T47D (cell line): ENCODE data around the gene GAS6.
"Not testable (repeated sequence)": the region's sequence is repeated elsewhere in the genome, so short reads cannot be mapped to it uniquely, and the experiment has no call there.

Source experiments
- DNase-seq, 2 experiments: peaks; one replicate each; pipeline versions ENCODE4 v3.0.0 to v3.0.0-alpha.2; 2011 to 2012; ENCODE audit warnings: low read depth in 1 of 2, low spot score in 1 of 2
- JUND ChIP-seq: IDR thresholded peaks from 2 replicates; pipeline ENCODE4 v1.6.1; 2012; ENCODE audit warnings: low read depth
- in situ Hi-C: cut with HindIII; loops from 2 replicates; pipeline ENCODE4 v1.10.0; 2016; ENCODE audit warnings: low sequenced_read_pairs, low pct_unique_long_range_greater_than_20kb

Gene GAS6

DNA sequence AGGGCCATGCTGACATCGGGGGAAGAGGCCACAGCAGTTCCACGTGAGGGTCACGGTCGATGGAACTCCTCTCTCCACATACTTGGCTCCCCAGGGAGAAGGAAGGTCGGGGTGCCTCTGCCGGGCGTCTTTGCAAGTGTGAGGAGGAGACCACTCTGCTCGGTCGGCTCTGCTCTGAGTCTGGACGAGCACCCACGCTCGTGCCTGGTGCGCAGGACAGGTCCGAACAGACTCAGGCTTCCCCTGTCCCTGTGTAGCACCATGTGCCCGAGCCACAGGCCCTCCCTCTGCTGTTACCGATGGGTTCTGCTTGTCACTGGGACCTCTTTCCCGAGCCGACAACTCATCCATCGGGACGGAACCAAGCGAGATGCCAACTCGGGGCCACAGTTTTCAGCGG is 69.8 kb downstream of the GAS6 start:
- TF ChIP-seq JUND: no peak
- in situ Hi-C loops: no loop called here
- DNase-seq: no peak

DNA sequence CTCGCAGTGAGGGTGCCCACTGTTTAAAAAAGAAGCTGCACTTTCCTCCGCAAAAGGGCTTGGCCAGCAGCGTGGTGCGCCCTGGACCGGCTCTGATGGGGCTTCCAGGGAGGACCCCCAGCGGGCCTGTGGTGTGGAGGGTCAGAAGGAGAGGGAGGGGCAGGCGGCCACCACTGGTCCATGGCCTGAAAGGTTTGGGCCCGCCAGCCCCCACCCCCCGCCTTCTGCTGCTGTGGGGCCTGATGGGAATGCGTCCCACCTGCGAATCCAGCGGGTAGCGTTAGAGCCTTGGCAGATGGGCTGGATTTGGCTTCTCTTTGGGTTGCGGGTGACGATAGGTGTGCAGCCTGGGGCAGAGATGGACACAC is 70.2 kb downstream of the GAS6 start:
- TF ChIP-seq JUND: no peak
- DNase-seq: no peak
- in situ Hi-C loops: no loop called here

DNA sequence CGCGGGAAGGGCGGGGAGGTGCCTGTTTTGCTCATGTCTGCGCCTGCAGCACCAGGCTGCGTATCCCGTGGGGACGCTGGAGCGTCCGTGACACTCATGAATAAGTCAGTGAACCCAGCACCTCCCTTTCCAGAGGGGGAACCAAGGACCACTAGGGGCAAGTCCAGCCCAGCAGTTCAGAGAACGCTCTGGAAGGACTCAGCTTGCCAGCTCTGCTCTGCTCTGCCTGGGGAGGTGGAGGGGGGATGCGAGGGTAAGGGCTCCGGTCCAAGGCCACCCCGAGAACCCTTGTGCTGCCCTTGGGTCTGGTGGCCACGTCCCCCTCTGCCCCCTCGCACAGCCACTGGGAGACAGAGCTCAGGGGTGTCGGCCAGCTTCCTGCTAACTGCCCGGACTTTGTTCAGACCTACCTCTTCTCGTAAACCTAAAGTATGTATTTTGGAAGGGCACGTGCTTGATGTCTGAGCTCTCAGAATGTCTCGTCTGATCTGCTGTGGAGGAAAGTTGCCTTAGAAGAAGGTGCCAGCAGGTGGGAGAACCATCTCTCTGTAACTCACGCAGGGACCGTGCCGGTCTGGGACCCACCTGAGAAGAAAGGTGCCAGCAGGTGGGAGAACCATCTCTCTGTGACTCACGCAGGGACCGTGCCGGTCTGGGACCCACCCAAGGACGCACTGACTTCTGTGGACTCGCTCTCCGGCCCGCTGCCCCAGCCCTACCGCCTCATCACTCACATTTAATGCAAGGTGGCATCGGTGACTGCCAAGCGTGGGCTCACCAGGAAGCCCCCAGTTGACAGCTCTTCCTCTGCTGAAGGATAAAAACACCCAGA is 70.8 kb downstream of the GAS6 start:
- DNase-seq: no peak
- TF ChIP-seq JUND: no peak
- in situ Hi-C loops: no loop called here

DNA sequence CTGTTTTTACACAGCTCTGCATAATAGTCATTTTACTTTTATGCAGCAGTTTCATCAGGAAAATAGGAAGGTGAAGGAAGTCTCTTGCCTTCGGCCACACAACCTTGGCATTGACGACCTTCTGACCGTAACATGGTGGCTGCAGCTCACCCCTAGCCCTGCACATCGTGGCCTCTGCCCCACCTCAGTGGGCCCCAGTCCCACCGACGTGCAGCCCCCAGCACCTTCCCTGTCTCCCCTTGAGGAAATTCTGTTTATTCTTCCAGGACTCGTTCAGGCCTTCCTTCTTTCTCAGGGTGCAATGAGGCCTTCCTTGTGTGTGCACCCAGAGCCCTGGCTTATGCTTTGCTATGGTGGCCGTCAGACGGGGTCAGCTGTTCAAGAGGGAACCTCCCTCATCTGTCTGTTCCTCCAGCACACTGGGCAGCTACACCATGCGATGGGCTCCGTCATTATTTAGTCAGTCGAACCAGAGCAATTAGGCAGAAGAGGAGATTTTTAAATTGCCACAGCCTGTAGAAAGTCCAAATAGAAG is 71.6 kb downstream of the GAS6 start:
- in situ Hi-C loops: no loop called here
- DNase-seq: no peak
- no peak for TF ChIP-seq JUND

DNA sequence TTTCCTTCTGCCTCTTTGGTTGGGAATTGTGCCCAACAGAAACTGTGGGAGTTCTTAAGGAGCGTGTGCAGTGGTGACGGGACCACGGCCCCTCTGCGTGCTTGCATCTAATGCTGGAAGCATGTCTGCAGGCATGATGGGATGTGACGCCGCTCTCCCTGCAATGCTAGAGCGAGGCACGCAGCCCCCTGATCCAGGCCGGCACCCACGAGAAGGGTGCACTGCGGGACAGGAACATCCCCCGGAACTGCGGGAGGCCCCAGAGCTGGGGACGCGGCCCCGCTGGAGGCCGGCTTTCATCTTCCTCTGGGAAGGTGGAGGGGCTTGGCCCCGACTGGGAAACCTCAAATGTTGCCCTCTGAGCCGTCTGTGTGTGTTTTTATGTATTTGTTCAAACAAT is 72.1 kb downstream of the GAS6 start:
- no peak for DNase-seq
- in situ Hi-C loops: no loop called here
- TF ChIP-seq JUND: no peak

DNA sequence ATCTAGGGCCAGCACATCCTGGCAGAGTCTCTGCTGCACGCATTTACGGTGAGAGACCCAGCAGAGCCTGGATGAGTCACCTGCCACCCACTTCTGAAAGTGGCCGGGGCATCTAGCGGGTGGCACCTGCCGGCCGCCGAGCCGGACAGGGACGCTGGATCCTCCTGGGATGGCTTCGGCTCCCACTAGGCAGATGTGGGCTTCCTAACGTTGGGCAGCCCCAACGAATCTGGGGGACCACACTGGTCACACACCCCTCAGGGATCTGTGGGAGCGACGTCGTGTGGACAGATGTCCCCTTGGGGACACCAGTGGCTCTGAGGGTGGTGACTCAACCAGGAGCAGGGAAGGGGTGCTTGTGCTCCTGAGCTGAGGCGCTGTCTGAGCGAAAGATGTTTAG is 72.7 kb downstream of the GAS6 start:
- DNase-seq: no peak
- no peak for TF ChIP-seq JUND
- in situ Hi-C loops: no loop called here

DNA sequence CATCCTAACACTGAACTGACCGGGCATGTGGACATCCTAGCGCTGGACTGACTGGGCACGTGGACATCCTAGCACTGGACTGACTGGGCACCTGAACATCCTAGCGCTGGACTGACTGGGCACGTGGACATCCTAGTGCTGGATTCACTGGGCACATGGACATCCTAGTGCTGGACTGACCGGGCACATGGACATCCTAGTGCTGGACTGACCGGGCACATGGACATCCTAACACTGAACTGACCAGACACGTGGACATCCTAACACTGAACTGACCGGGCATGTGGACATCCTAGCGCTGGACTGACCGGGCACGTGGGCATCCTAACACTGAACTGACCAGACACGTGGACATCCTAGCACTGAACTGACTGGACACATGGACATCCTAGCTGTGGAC is 73.9 kb downstream of the GAS6 start:
- in situ Hi-C loops, DNase-seq: not testable (repeated sequence)

DNA sequence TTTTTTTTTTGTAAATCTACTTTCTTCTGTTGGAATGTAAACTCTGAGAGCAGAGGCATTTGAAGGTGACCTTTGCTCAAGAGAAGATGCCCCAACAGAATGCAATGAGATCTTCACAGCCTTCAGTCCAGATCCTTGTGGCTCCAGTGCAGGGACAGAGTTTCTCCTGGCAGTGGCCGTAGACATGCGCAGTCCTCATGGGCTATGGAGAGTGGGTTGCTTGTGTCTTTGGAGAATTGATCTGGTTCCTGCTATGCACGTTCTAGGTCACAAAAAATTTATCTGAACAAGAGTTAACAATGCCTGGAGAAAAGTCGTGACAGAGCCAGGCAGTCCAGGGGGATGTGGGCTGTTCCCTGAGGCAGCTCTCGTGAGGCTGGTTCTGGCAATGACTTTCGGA is 74.7 kb downstream of the GAS6 start:
- TF ChIP-seq JUND: no peak
- DNase-seq: no peak
- in situ Hi-C loops: no loop called here

DNA sequence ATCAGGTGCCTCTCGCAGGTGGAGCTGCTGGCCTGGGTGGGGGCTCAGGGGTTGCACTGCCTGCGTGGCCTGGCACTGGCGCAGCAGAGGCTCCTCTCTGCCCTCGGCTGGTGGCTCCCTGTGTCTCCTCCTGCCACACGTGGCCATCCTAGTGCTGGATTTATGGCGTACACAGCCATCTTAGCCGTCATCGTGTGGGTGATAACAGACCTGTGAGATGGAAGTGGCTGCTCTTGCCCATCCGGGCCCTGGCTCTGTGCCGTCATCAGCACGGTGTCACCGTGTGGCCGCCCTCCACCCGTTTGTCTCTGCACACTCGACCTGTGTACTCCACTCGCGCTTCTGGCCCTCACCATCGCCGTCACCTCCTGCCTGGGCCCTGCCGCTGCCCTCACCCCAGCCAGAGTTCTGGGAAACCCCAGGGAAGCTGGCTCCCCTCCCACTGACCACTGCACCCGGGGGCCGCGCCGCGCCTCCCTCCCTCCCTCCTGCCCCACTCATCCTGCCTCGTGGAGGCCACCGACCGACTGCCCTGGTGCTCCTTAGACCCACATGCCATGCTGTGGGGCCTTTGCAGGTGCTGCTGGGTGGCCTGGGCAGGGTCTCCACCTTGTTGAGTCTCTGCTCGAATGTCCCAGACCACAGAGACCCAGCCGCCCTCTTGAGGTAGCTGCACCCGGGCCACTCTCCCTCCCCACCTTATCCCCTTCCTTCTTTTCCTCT is 75.3 kb downstream of the GAS6 start:
- no peak for DNase-seq
- in situ Hi-C loops: no loop called here
- TF ChIP-seq JUND: no peak

DNA sequence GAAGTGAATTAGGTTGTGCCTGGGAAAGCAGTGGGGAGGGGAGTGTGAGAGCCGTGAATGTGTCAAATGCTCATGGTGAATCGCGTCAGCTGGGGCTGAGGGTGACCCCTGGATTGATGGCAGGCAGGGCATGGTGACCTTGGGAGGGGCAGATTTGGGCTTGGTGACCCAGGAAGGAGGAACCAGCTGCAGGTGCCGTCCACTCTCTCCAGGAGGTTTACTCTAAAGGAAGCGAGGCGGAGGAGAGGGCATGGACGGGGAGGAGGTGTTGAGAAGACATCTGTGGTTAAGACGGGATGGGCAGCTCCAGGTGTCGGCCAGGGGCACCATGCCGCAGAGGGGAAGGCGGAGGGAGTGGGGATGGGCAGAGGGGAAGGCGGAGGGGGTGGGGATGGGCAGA is 76.2 kb downstream of the GAS6 start:
- no peak for DNase-seq
- in situ Hi-C loops: no loop called here
- TF ChIP-seq JUND: no peak

DNA sequence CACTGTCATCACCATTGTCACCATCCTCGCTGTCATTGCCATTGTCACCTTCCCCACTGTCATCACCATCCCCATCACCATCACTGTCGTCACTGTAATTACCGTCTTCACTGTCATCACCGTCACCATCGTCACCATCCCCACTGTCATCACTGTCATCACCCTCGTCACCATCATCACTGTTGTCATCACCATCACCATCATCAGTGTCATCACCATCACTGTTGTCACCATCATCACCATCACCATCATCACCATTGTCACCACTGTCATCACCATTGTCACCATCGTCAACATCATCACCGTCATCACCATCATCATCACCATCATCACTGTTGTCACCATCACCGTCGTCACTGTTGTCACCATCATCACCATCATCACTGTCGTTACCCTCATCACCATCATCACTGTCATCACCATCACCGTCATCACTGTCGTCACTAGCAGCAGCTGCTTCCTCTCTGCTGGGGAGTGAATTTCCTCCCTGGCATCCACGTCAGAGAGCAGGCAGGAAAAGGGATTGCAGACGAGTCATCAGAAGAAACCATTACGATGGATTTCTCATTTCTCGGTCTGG is 77.5 kb downstream of the GAS6 start:
- in situ Hi-C loops: no loop called here
- DNase-seq: no peak
- TF ChIP-seq JUND: no peak

DNA sequence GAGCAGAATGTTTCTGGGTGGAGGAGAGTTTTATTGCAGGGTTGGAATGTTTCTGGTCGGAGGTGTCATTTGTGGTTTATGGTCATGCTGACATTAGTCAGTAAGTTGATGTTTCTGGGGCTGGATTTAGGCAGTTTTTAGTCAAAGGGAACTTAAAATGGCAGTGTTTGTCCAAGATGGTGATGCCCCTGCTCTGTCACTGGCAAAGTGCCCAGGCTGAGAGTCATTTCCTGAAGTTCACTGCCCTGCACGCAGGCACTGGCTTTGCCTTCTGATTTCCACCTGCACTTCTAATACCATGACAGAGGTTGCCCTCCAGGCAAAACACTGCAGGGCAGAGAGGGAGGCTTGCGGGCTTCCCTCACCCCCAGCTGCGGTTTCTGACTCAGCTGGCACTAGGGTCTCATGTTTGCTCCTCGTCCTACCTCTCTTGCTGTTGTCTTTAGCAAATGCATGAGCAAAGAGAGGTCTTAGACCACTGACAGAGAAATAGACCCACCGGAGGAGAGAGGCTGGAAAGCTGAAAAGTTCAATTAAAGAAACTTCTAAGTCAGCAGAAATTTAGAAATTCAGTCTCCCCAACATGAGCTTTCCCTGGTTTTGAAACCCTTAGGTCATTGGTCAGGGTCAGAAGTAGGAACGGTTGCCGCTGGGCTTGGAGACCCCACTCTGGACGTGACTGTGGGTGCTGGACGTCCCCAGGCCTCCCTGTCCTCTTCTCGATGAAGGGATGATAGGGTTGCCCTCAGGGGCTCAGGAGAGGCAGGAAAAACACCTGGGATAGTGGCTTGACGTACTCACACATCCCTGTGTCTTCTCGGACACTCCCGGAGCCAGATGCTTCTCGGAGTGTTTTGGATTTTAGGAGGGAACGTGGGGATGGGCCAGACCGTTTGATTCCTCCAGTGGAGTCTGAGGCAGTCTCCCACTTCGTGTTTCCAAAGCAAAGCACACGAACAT is 78.5 kb downstream of the GAS6 start:
- in situ Hi-C loops: no loop called here
- DNase-seq: no peak
- no peak for TF ChIP-seq JUND
